GM19452 (cell line): ENCODE measurements around the gene BGLAP.

Experiments used
- ATAC-seq: cut with Tn5 transposase; IDR thresholded peaks from one replicate; pipeline ENCODE4 v1.9.1; 2021; ENCODE audit not compliant: unreplicated experiment

Gene BGLAP

DNA sequence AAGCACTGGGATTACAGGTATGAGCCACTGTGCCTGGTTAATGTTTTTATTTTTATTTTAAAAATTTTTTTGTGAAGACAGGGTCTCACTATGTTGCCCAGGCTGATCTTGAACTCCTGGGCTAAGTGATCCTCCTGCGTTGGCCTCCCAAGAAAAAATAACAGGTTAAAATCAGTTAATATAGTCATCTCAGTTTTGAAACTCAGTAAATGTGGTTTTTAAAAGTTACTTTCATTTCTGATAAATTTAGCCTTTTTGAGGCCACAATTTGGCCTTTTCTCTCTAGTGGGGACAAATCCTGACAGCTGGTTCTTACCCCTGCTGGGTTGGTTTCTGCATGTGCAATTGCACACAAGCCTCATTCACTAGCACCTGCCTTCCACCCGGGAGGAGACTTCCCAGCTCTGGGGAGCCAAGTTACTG is 15.9 kb upstream of the BGLAP start:
- peak; percentile 59 for ATAC-seq

GRCh38 chr1:156226782-156227181 is 15.2 kb upstream of the BGLAP start:
- peak; percentile 2 for ATAC-seq

DNA sequence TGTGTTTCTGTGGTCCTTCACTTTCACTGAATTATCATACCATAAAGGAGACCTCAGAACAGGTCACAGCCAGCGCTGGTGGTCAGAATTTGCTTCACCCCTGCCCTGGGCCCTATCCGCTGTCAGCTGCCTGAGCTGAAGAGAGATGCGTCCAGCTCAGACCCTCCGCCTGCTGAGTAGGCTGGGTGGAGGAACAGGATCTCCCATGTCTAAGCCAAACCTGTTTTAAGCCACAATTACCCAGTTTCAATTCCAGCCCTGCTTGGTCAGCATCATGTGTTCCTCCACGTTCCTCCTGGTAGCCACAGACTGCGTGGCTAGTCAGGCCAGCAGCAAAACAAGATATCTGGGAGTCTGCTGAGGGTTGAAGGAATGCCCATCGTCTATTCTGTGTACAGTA is 13.5 kb upstream of the BGLAP start:
- ATAC-seq = no peak

DNA sequence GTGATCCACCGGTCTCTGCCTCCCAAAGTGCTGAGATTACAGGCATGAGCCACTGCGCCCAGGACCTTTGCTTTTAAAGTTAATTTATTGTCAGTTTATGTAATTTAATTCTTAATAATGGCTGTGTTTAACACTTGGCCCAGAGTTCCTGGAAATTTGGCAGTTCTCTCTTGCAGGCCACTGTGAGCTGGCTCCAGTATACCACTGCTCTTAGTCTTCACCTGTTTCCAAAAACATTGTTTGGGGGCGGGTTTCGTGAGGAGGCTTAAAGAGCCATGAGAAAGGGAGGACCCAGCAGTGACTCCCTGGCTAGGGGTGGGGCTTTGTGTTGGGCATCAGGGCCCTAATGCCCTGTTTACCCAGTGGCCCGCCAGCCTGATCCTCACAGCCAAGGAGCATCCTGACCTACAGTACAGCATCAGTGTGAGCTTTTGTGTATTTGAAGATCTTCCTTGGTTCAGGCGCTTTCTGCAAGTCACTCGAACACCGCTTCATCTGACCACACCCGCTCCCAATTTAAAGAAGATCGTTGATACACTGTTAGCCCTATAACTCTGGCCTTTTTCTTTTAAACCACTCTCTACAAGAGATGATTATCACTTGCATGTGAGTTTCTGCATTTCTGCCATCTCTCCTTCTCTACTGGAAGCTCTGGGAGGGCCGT is 12.0 kb upstream of the BGLAP start:
- ATAC-seq = no peak

DNA sequence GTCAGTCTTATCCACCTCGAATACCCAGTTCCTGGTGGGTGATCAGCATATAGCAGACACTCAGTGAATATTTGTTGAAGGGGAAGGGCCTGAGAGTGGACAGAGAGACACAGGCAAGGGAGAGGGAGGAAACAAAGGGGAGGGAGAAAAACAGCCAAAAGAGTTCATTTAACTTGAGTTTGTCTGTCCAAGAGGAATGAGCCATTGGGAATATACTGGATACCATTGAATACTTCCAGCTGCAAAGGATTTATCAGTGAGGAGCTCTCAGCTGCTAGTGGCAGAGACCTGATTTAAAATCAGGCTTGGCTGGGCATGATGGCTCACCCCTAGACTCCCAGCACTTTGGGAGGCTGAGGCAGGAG is 11.5 kb upstream of the BGLAP start:
- ATAC-seq = no peak

DNA sequence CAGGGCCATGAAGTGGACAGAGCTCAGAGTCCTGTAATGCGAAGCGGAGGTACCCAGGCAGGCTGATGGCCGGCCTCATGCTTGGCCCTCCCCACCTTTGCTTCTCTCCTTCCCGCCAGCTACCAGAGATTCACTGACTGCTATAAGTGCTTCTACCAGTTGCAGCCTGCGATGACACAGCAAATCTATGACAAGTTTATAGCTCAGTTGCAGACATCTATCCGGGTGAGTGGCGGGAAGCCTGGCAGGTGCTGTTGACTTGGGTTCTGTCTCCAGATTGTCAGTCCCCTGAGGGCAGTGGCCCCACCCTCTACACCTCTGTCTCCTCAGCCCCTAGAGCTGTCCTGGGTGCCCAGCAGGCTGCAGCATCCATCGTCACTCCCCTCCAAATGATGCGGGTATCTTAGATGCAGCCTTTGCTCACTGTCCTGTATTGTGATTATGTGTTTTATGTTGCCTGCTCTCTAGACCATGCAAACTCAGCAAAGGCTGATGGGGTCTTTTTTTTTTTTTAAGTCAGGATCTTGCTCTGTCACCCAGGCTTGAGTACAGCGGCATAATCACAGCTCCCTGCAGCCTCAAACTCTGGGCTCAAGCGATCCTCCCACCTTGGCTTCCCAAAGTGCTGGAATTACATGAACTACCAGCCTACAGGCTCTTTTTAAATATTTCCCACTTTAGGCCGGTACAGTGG is 9.6 kb upstream of the BGLAP start:
- ATAC-seq = no peak

GRCh38 chr1:156233426-156234127 is 8.4 kb upstream of the BGLAP start:
- ATAC-seq = no peak

GRCh38 chr1:156236164-156236563 is 5.8 kb upstream of the BGLAP start:
- no peak for ATAC-seq

- ATAC-seq = no peak
Measured at GRCh38 chr1:156238248-156238647, 3.7 kb upstream of the BGLAP start.

GRCh38 chr1:156241311-156241811 is 623 bp upstream of the BGLAP start:
- no peak for ATAC-seq

DNA sequence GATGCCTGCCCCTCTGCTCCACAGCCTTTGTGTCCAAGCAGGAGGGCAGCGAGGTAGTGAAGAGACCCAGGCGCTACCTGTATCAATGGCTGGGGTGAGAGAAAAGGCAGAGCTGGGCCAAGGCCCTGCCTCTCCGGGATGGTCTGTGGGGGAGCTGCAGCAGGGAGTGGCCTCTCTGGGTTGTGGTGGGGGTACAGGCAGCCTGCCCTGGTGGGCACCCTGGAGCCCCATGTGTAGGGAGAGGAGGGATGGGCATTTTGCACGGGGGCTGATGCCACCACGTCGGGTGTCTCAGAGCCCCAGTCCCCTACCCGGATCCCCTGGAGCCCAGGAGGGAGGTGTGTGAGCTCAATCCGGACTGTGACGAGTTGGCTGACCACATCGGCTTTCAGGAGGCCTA is 754 bp downstream of the BGLAP start:
- ATAC-seq = no peak

- ATAC-seq = no peak
Measured at GRCh38 chr1:156244126-156244525, 2.1 kb downstream of the BGLAP start.

DNA sequence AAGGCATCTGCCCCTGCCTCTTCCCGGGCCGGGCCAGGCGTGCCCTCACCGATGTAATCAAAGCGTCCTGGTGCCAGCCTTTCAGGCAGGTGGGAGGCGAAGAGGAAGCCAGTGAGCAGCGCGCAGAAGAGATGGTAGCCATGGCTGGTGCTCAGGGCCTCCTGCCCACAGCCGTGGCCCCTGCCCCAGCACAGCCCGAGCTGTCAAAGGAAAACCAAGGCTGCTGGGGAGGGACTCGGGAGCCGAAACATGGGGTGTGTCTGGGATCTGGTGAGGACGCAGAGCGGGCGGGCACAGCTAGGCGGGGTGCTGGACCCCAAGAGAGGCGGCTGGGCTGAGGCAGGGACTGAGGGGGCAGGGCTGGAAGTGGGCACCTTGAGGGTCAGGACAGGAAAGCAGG is 2.7 kb downstream of the BGLAP start:
- ATAC-seq = no peak

DNA sequence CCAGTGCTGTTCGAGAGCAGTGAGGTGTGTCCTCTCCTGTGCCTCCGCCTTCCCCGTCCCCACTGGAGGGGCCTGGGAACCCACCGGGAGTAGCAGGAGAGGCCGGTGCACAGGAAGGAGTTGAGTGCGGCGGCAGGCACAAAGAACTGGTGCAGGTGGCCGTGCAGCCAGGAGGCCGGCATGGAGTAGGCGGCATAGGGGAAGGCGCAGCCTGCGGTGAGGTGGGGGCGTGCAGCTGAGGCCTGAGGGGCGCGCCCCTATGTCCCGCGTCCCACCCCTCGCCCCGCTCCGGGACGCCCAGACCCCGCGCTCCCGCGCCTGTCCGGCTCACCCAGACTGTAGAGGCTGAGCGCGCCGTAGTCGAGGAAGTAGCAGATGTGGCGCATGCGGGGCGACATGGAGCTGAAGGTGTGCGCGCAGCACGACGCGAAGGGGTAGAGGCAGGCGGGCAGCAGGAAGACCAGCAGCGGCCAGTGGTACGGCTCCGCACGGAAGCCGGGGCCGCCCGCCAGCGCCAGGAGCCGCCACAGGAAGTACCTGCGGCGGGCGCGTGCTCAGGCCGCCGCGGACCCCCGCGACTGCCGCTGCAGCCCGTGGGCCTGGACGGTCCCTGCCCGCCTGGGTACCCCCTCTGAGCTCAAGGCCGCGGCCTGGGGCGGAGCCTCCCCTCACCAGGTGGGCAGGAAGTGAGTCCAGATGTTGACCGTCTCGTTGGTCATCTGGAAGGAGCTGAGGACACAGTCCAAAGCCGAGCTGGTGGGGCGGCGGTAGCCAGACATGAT is 3.7 kb downstream of the BGLAP start:
- ATAC-seq = no peak

DNA sequence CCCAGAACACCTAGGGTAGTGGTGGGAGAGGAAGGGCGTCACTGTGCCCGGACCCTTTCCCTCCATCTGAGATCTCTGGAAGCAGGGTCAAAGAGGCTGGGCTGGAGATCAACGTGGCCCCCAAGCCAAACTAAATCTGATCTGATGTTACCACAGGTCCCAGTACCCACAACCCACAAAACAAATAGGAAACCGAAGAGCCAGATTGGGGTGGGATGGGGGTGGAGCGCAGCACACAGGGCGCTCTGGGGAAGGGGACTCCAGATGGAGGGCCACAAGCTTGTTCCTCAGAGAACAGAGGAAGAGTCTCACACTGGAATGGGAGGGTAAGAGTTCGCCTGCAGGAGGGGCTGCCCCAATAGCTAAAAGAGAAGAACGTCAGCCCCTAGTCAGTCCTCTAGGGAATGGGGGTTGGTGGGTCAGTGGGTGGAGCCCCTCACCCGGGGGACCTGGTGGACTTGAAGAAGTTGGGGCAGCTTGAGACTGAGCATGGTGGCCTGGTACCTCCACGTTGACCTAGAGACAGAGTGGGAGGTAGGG is 4.3 kb downstream of the BGLAP start:
- ATAC-seq = no peak

- no peak for ATAC-seq
Measured at GRCh38 chr1:156246781-156247459, 4.9 kb downstream of the BGLAP start.

GRCh38 chr1:156247460-156248322 is 5.7 kb downstream of the BGLAP start, which contains the start of gene PAQR6:
PAQR6 (minus strand) TSS chr1:156248056; CDS start chr1:156246731, 1,325 bp downstream.
- ATAC-seq = no peak

GRCh38 chr1:156248323-156248683 is 6.3 kb downstream of the BGLAP start:
- ATAC-seq = no peak

GRCh38 chr1:156249593-156249992 is 7.6 kb downstream of the BGLAP start:
- ATAC-seq = no peak
